Measurements from ENCODE around the gene CNNM4.

DNA sequence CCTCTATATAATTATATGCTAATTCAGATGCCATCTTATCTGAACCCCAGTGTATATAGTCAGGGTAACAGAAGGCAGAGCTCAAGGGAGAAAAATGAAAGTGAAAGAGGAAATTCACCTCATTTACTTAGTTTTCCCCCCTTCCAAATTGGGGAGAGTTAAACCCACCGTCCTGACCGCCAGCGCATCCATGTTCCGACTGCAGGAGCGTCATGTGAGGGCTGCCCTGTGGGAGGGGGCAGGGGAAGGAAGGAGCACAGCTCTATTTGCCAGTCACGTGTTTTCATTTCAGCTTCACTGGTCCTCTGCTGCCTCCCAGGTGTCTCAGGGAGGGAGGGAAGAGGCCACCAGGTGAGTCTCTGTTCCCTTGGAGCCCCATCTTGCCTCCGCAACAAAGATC, 13.2 kb downstream of the CNNM4 start:
- TF ChIP-seq, protein P1, sequence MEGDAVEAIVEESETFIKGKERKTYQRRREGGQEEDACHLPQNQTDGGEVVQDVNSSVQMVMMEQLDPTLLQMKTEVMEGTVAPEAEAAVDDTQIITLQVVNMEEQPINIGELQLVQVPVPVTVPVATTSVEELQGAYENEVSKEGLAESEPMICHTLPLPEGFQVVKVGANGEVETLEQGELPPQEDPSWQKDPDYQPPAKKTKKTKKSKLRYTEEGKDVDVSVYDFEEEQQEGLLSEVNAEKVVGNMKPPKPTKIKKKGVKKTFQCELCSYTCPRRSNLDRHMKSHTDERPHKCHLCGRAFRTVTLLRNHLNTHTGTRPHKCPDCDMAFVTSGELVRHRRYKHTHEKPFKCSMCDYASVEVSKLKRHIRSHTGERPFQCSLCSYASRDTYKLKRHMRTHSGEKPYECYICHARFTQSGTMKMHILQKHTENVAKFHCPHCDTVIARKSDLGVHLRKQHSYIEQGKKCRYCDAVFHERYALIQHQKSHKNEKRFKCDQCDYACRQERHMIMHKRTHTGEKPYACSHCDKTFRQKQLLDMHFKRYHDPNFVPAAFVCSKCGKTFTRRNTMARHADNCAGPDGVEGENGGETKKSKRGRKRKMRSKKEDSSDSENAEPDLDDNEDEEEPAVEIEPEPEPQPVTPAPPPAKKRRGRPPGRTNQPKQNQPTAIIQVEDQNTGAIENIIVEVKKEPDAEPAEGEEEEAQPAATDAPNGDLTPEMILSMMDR (IDR thresholded peaks at IDR 0.05; ENCODE audit: poor library complexity, severe bottlenecking): no peak
- TF ChIP-seq, protein P2, sequence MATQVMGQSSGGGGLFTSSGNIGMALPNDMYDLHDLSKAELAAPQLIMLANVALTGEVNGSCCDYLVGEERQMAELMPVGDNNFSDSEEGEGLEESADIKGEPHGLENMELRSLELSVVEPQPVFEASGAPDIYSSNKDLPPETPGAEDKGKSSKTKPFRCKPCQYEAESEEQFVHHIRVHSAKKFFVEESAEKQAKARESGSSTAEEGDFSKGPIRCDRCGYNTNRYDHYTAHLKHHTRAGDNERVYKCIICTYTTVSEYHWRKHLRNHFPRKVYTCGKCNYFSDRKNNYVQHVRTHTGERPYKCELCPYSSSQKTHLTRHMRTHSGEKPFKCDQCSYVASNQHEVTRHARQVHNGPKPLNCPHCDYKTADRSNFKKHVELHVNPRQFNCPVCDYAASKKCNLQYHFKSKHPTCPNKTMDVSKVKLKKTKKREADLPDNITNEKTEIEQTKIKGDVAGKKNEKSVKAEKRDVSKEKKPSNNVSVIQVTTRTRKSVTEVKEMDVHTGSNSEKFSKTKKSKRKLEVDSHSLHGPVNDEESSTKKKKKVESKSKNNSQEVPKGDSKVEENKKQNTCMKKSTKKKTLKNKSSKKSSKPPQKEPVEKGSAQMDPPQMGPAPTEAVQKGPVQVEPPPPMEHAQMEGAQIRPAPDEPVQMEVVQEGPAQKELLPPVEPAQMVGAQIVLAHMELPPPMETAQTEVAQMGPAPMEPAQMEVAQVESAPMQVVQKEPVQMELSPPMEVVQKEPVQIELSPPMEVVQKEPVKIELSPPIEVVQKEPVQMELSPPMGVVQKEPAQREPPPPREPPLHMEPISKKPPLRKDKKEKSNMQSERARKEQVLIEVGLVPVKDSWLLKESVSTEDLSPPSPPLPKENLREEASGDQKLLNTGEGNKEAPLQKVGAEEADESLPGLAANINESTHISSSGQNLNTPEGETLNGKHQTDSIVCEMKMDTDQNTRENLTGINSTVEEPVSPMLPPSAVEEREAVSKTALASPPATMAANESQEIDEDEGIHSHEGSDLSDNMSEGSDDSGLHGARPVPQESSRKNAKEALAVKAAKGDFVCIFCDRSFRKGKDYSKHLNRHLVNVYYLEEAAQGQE (IDR thresholded peaks at IDR 0.05; ENCODE audit: borderline replicate concordance): no peak
